ENCODE results near the gene PRR33. TPM values are rescaled to one million over a fixed set of nuclear protein-coding genes. Genes with fewer than 3 reads are reported as not detected.

The PRR33 gene
- total RNA-seq, 1 experiment from 2014 or later = not detected

DNA sequence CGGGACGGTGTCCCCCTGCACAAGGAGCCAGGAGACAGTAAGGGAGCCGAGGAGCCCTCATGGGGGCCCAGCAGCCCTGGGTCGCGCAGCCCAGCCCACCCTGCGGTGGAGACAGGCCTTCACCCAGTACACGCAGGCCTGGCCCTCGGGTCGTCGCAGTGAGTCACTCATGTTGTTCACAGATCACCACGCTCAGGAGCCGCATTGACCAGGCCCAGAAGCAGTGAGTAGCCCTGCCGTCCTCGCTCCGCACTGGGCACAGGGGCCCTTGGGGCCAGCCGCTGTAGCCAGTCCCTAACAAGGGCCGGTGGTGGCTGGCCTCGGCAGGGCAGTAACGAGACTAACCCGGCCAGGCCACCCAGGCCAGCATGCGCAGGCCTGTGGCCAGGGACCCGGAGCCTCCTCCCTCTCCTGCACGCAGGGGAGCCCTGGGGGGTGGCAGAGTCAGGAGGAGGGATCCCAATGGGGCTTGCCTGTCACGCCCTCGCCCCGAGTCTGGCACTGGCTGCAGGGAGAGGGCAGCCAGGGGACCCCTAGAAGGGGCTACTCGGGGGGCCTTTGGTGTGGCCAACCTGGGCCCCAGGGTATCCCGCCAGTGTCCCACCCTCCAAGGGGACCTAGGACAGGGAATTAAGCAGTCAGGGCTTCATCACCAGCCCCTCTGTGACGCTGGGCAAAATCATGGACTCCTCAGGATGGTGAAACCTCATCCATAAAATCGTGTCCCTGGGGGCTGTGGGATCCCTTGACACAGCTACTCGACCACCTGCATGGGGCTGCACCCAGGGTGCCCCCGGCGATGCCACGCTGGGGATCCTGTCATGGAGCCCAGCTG, 45.3 kb upstream of the PRR33 start:
- ATAC-seq = no peak

DNA sequence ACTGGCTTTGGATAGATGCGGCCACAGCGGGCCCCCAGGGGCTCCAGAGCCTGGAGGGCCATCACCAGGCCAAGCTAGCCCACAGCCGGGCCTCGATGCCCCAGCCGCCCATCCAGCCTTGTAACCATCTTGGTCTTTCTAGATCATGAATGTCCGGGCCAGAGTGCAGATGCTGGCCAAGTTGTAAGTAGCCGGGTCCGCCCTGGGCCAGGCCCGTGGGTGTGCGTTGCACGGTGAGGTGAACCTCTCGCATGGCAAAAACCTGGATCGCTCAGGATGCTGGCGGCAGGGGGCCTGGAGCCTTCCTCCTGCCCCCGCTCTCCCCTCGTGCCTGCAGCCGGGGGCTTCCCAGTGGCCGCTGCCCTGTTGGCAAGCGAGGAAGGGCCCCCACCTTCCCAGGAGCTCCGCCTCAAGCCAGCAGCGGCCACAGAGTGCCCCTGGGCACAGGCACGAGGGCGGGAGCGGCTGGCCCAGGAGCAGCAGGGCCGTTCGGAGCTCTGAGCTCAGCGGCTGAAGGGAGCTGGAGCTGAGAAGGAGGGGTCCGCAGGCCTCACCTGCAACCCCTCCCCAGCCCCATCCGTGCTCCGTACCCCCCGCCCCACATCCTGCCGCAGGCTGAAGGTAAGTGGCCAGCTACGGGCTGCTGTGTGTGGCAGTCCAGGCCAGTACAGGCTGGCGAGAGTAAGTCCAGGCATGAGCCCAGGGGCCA, 44.5 kb upstream of the PRR33 start:
- DNase-seq (no peak), ATAC-seq (no peak)
- H3K9me2 ChIP-seq (replicated peaks; ENCODE audit: low read length) = no peaks in the 10 kb centered on the region
- no peak overlapping the region for H3K9ac ChIP-seq (ENCODE audit: low read length)
- no peaks in the 10 kb centered on the region for H3K27me3 ChIP-seq (ENCODE audit: low read length)
- H3K4me2 ChIP-seq (ENCODE audit: low read length) = no peak overlapping the region
- H3K4me3 ChIP-seq (ENCODE audit: low read length) = no peak overlapping the region
- TF ChIP-seq EZH2phosphoT487 (IDR thresholded peaks at IDR 0.05; ENCODE audit: borderline replicate concordance, low read length) (no peak), EZH2 (IDR thresholded peaks at IDR 0.05; ENCODE audit: low read length, unreplicated experiment) (no peak)
- TF ChIP-seq, protein P1, sequence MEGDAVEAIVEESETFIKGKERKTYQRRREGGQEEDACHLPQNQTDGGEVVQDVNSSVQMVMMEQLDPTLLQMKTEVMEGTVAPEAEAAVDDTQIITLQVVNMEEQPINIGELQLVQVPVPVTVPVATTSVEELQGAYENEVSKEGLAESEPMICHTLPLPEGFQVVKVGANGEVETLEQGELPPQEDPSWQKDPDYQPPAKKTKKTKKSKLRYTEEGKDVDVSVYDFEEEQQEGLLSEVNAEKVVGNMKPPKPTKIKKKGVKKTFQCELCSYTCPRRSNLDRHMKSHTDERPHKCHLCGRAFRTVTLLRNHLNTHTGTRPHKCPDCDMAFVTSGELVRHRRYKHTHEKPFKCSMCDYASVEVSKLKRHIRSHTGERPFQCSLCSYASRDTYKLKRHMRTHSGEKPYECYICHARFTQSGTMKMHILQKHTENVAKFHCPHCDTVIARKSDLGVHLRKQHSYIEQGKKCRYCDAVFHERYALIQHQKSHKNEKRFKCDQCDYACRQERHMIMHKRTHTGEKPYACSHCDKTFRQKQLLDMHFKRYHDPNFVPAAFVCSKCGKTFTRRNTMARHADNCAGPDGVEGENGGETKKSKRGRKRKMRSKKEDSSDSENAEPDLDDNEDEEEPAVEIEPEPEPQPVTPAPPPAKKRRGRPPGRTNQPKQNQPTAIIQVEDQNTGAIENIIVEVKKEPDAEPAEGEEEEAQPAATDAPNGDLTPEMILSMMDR (conservative IDR thresholded peaks at IDR 0.05; ENCODE audit: low read depth, low read length) = no peak
- no peak overlapping the region for H2AFZ ChIP-seq (ENCODE audit: low read length)
- POLR2A ChIA-PET (ENCODE audit: unreplicated experiment) = no interaction called here
- H3K27ac ChIP-seq (ENCODE audit: low read length) = no peak overlapping the region
- no peaks in the 10 kb centered on the region for H4K20me1 ChIP-seq (ENCODE audit: low read length)
- H3K9me3 ChIP-seq (ENCODE audit: low read length) = no peaks in the 10 kb centered on the region
- no peaks in the 10 kb centered on the region for H3K79me2 ChIP-seq (ENCODE audit: low read length)
- no peaks in the 10 kb centered on the region for H3F3A ChIP-seq (ENCODE audit: low read length, unreplicated experiment)
- no TSS peak for BruUV-seq (replicated peaks)
- intact Hi-C loops (cut with micrococcal nuclease) = no loop called here
- no peaks in the 10 kb centered on the region for H3K36me3 ChIP-seq (ENCODE audit: low read depth, low read length)
- CTCF ChIA-PET = no interaction called here
- no peaks in the 10 kb centered on the region for H3K4me1 ChIP-seq (ENCODE audit: insufficient read depth, low read length)

More for the DNA sequence above, 45.3 kb upstream of the PRR33 start:
- BruUV-seq (replicated peaks) = no TSS peak
- ChIA-PET CTCF (no interaction called here), POLR2A (ENCODE audit: unreplicated experiment) (no interaction called here)
- Histone ChIP-seq H3K9ac (ENCODE audit: low read length) (no peak overlapping the region), H3K36me3 (ENCODE audit: low read depth, low read length) (no peaks in the 10 kb centered on the region), H3K27me3 (ENCODE audit: low read length) (no peaks in the 10 kb centered on the region), H2AFZ (ENCODE audit: low read length) (no peak overlapping the region), H3K4me2 (ENCODE audit: low read length) (no peak overlapping the region), H3K27ac (ENCODE audit: low read length) (no peak overlapping the region), H4K20me1 (ENCODE audit: low read length) (no peaks in the 10 kb centered on the region), H3K4me3 (ENCODE audit: low read length) (no peak overlapping the region), H3F3A (ENCODE audit: low read length, unreplicated experiment) (no peaks in the 10 kb centered on the region), H3K9me2 (replicated peaks; ENCODE audit: low read length) (no peaks in the 10 kb centered on the region), H3K9me3 (ENCODE audit: low read length) (no peaks in the 10 kb centered on the region), H3K4me1 (ENCODE audit: insufficient read depth, low read length) (no peaks in the 10 kb centered on the region), H3K79me2 (ENCODE audit: low read length) (no peaks in the 10 kb centered on the region)
- DNase-seq = no peak
- TF ChIP-seq EZH2 (IDR thresholded peaks at IDR 0.05; ENCODE audit: low read length, unreplicated experiment) (no peak), EZH2phosphoT487 (IDR thresholded peaks at IDR 0.05; ENCODE audit: borderline replicate concordance, low read length) (no peak)
- TF ChIP-seq, protein P1 (conservative IDR thresholded peaks at IDR 0.05; ENCODE audit: low read depth, low read length) = no peak
- intact Hi-C loops (cut with micrococcal nuclease) = no loop called here
